Activated T-helper 1 cell treated with Interleukin-2 at 50 U/mL for 16 hours (primary cell): ENCODE measurements around the gene DCLK3.

Experiments
- DNase-seq: peaks from one replicate; pipeline ENCODE4 v3.0.0-alpha.2; 2020; ENCODE audit warnings: low read depth

The DCLK3 gene

GRCh38 chr3:36666166-36666565 lies 98.2 kb downstream of the DCLK3 start:
- no peak for DNase-seq

GRCh38 chr3:36663666-36664291 lies 100.6 kb downstream of the DCLK3 start:
- DNase-seq, result no peak

- no peak for DNase-seq
These were observed 101.7 kb downstream of the DCLK3 start for GRCh38 chr3:36662626-36663025.
